ENCODE measurements around the gene ARHGEF9.

DNA sequence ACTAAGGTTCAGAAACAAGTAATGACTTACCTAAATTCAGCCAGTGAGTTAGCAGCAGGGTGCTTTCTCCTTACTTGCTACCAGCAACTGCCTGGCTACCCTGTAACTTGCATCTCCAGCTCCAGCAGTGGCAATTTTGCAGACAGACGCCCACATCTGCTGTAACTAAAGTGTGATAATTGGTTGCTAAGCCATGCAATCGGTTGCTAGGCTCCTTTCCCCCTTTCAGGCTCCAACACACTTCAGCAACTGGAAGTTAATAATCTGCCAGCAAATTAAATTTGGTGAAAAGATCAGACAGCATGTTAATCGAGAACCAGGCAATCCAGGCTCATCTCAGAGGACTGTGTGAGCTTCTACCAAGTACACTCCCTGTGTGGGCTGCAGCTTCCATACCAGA lies 24.2 kb upstream of the ARHGEF9 start:
- no peak for TF ChIP-seq CTCF (IDR thresholded peaks at IDR 0.05)
- no peak for TF ChIP-seq POLR2A (IDR thresholded peaks at IDR 0.05)
